TTC549 (cell line): ENCODE measurements around the gene RNF20.
A peak's percentile ranks its signal among the peaks of the same experiment; 100 is the strongest.

ENCODE experiments used
- FAIRE-seq: peaks from 2 replicates; lab custom pipeline; 2012; peaks lifted over from hg19 to GRCh38; lab: Jason Lieb, UNC

Gene RNF20

GRCh38 chr9:101590901-101591300 lies 57.2 kb downstream of the RNF20 start:
- no peak for FAIRE-seq

GRCh38 chr9:101591787-101592446 lies 58.3 kb downstream of the RNF20 start:
- FAIRE-seq: no peak

GRCh38 chr9:101592788-101593187 lies 59.1 kb downstream of the RNF20 start:
- no peak for FAIRE-seq

- FAIRE-seq: no peak
Measured at GRCh38 chr9:101593345-101593744, 59.7 kb downstream of the RNF20 start.

- FAIRE-seq: no peak
Measured at GRCh38 chr9:101594796-101595195, 61.1 kb downstream of the RNF20 start, which contains the start of gene PPP3R2. TSS of gene PPP3R2 (minus strand) at chr9:101594969. CDS start at chr9:101594921, 48 bp downstream.

GRCh38 chr9:101601904-101602765 lies 68.5 kb downstream of the RNF20 start:
- FAIRE-seq: peak; percentile 17

- no peak for FAIRE-seq
Measured at GRCh38 chr9:101604296-101604695, 70.6 kb downstream of the RNF20 start.

GRCh38 chr9:101605547-101605946 lies 71.9 kb downstream of the RNF20 start:
- no peak for FAIRE-seq
